Fibroblast of lung (primary cell): ENCODE data around the gene NSUN2.

Experiments used
- CTCF ChIP-seq, 2 donors: IDR thresholded peaks in 1 of 2; conservative IDR thresholded peaks in 1 of 2; 1 replicate in 1 of 2; 2 replicates in 1 of 2; pipeline ENCODE4 v1.5.1; 2011 to 2012; ENCODE audit warnings: low read length in 2 of 2, control low read depth in 1 of 2, inconsistent platforms in 1 of 2, low read depth in 1 of 2, mild to moderate bottlenecking in 1 of 2
- EZH2 ChIP-seq: IDR thresholded peaks from 2 replicates; pipeline ENCODE4 v1.5.1; 2012; ENCODE audit warnings: low read length, control low read depth, mild to moderate bottlenecking; ENCODE audit errors: missing control alignments

DNA sequence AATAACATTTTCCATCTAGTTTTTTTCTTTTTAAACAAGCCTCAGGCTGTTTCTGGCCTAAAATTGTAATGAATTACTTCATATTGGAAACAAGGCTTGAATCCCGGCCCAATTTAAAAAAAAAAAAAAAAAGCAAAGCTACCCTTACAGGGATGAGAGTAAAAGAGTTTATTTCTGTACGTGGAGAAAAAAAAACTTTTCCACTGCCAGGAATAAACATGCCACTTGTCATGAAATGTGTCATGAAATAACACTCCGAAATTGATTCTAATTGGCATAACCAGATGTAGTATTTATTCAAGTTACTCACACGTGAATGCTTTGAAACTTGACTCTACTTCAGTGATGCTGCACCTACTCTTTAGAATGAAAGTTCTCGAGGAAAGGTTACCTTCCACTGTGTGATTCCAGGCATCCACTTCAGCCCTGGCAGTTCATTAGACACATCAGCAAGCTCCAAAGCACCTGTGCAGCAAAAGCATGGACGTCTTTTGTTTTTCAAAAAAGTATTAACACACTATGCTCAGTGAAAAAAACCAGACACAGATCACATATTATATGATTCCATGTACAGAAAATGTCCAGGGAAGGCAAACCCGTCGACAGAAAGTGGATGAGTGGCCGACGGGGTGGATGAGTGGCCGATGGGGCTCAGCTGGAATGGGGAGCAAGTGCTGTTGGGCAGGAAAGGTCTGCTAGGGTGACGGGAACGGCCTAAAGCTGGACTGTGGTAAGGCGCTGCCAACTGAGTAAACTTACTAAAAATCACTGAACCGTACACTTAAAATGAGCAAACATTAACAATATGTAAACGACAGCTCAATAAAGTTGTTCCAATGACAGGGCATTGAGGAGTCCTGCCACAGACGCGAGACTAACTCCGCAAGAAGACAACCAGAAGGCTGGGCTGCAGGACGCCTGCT is 21.2 kb downstream of the NSUN2 start:
- no peak for TF ChIP-seq CTCF (conservative IDR thresholded peaks at IDR 0.05 in 1 of 2, IDR thresholded peaks at IDR 0.05 in 1 of 2; ENCODE audit: low read depth in 1 of 2, low read length in 2 of 2)
- no peak for TF ChIP-seq EZH2
